Hematopoietic multipotent progenitor cell treated with erythropoietin and hydrocortisone succinate and interleukin-3 and kit ligand, for 6 days (in vitro differentiated cells): ENCODE results near the gene FRYL.
A peak's percentile ranks its signal among the peaks of the same experiment; 100 is the strongest.

ENCODE experiments used
- DNase-seq: peaks from one replicate; pipeline ENCODE4 v3.0.0-alpha.2; 2015

FRYL gene

GRCh38 chr4:48602763-48603162 is 177.3 kb downstream of the FRYL start:
- DNase-seq, result no peak

GRCh38 chr4:48602222-48602621 is 177.9 kb downstream of the FRYL start:
- no peak for DNase-seq

GRCh38 chr4:48596336-48596735 is 183.7 kb downstream of the FRYL start:
- no peak for DNase-seq

DNA sequence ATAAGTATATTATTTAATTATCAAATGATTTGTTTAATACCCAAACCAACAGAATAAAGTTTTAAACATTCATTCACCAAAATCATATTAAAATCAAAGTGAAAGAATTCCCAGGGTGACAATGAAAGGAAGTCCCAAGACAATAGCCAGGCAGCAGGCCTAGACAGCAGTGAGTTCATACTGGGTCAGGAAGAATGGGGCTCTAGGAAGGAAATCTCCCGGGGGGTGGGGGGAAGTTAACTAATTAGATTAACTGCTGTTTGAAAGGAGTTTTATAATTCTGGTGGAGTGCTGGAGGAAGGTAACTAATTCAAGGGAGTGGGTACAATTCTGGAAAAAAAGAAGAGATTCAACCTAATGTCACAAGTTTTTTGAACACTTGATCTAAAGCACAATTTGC is 185.9 kb downstream of the FRYL start:
- no peak for DNase-seq

DNA sequence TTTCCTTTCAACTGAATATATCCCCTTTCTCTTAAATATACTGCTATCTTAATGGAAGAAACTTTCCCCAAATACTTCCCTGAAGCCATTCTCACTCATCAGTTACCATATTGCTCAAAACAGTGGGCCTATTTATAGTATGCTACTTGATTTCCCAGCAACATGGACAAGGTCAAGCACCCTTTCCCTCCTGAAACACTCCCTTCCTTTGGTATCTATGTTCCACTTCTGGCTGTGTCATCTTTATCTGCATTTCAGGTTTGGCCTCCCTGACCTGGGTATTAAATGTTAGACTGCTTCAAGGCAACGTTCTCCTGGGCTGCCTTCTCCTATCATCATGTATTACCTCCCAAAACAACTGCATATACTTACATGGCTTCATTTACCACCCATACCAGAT is 188.7 kb downstream of the FRYL start:
- DNase-seq, result no peak

GRCh38 chr4:48590884-48591283 is 189.2 kb downstream of the FRYL start:
- no peak for DNase-seq

DNA sequence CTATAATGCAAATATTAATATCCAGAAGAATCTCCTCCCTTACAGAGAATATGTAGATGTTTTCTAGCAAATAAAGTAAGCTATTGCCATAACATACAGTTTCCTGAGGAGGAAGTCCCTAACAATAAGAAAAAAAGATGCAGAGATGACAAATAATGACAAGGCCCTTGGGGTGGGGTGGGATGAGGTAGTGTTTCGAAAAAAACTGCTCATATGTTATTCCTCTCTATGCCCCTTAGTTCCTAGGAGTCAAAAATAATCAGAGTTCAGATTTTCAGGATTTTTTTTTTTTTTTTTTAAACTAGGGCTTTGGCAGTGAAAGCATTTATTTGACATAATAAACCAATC is 191.0 kb downstream of the FRYL start:
- DNase-seq, result no peak

GRCh38 chr4:48588230-48589097 is 191.6 kb downstream of the FRYL start:
- DNase-seq, result no peak

DNA sequence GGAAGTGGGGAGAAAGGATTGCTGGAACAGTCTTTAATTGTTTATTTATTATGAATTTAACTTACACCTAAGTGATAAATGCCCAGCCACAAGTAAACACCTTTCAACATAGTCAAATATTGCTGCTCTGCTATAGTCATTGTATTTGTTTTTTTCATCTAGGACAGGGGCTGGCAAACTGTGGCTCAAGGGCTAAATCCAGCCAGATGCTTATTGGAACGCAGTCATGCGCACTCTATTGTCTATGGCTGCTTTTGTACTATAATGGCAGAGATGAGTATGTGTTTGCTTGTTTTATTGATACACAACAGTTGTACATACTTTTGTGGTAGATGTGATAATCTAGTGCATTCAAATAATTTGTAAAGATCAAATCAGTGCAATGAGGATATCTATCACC is 194.7 kb downstream of the FRYL start:
- no peak for DNase-seq

GRCh38 chr4:48578132-48578968 is 201.7 kb downstream of the FRYL start:
- peak; percentile 86 for DNase-seq

GRCh38 chr4:48575964-48576363 is 204.1 kb downstream of the FRYL start:
- DNase-seq, result no peak

DNA sequence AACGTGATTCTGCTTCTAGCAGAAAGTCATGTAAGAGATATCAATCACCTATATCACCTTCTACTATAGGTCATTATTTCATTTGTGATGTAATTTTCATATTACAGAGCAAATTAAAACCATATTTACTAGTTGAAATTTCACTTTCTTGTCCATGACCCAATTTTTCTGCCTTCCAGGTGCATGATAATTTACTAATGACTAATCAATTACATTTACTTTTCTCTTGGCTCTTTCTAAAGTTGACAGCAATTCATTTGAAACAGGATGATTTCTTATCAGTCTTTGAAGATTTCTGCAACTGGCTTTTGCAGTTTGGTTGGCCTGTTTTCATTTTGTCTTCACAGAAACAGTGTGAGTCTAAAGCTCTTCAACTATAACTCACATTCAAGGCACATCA is 208.6 kb downstream of the FRYL start:
- no peak for DNase-seq

DNA sequence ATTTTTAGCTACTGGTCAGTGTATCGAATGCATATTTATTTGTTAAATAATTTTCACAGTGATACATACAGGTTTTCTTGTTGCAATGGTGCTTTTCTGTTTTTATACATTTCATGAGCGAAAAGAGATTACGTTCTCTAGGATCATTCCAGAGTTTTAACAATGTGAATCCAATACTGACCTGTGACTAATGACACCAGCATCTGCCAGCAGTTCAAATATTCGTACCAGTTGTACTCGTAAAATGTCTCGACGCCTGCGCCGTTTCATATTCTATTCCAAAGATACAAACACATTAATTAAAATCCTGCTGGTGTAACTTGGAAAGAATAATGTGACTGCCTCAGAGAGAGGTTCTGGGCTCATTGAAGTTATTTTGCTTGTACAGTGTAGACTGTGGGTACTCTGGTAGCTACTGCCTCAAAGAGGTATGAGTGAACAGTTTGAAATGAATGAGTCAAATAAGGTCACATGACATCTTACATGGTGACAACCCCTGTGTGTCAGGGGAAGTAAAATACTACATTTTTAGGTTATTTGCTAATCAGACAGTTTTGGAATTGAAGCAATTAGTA is 209.3 kb downstream of the FRYL start:
- no peak for DNase-seq

- no peak for DNase-seq
Measured at GRCh38 chr4:48566034-48566384, 214.1 kb downstream of the FRYL start.

DNA sequence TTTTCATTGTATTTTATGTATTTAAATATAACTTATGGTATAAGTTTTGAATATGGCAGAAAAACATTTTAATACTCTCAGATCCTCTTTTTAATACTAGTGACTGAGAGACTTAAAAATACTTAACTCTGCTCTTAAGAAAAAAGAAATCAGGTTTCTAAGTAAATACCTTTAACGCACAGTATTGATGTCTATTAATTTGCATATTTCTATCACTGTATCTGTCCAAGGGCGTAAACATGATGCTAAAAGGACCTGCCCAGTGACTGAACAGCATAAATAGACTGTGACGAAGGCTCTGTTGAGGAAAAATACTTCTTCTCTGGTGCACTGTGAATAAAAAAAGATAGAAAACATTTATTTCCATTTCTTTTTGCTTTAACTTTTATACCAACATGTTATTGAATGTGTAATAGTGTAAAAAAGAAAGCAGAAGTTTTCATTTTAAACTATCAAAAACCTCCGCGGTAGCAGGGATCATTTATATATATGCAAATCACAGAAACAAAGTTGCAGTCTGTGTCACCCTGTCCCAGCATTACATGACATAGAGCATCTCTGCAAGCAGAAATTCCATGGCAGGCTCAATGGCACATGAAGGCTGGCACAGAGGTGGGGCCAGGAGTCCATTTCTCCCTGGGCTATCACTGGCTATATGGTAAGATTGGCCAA is 214.6 kb downstream of the FRYL start:
- no peak for DNase-seq

- DNase-seq, result no peak
Measured at GRCh38 chr4:48564151-48564550, 215.9 kb downstream of the FRYL start.

- DNase-seq, result peak; percentile 50
Measured at GRCh38 chr4:48558819-48559218, 221.3 kb downstream of the FRYL start.

DNA sequence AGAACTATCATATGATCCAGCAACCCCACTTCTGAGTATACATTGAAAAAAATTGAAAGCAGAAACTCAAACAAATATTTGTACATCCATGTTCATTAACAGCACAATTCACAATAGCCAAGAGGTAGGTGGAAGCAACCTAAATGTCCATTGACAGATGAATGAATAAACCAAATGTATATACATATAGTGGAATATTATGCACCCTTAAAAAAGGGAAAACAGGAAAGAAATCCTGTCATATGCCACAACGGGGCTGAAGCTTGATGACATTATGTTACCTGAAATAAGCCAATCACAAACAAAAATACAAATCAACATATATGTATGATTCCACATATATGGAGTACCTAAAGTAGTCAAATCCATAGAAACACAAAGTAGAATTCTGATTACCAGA is 222.1 kb downstream of the FRYL start:
- DNase-seq, result no peak

GRCh38 chr4:48557478-48557877 is 222.6 kb downstream of the FRYL start:
- DNase-seq, result peak; percentile 13

DNA sequence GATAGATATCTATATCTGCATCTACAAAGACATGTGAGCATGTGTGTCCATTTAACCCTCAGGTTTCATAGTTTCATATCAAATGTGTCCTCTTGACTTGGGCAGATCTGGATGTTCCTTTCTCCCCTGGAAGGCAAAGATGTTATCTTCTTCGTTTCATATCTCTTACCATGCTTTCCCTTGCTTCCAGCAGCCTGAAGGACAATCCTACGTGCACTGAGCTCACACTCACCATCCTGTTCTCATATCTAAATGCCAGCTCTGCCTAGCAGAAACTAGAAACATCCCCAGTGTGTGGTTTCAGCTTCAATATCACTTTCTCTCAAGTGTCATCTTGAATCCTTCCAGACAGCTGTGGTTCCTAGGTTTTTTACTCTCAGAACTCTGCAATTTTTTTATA is 223.8 kb downstream of the FRYL start:
- no peak for DNase-seq

DNA sequence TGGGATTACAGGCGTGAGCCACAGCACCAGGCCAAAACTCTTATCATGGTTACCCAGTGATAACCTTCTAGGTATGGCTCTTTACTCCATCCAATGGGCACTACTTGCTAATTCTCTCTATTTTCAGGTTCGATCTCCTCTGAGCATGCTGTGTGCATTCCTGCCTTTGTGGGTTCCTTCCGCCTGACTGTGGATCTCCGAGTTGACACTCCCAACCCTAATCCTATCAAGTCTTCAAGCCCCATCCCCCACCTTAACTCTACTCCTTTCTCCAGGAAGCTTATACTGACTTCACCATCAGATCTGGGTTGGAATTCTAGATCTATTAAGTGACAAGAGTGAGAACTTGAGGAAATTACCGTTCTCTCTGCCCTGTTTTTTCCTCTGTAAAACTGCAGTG is 225.5 kb downstream of the FRYL start:
- DNase-seq, result no peak

DNA sequence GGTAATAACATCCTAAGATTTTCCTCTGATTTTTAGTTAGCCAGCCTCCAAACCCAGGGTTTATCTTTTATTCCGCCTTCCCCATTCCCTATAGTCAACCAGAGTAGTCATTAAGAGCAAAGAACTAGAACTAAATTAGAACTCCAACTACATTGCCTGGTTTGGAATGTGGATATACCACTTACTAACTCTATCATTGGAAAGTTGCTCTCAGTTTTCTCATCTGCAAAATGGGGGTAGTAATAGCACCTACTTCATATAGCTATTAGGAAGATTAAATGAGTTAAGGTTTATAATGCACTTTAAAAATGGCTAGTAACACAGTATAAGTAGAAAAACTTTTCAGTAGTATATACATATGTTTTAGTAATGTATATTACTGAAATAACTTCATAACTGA is 226.4 kb downstream of the FRYL start:
- no peak for DNase-seq

- DNase-seq, result peak; percentile 78
Measured at GRCh38 chr4:48546336-48546735, 233.7 kb downstream of the FRYL start.
